RWPE1 (cell line): ENCODE results near the gene PROCA1.

ENCODE experiments used
- CTCF ChIA-PET: fragments of 350-600 bp; sonication (Branson Sonifier 250); formaldehyde crosslinking; extraction: SDS; loops from one replicate; lab custom pipeline; 2021; lab: Yijun Ruan, JAX
- POLR2A ChIA-PET: fragments of 400-600 bp; formaldehyde crosslinking; extraction: SDS; loops from one replicate; lab custom pipeline; 2020; ENCODE audit warnings: antibody characterized with exemption; ENCODE audit not compliant: low non-redundant PET; lab: Yijun Ruan, JAX
- DNase-seq: peaks from one replicate; pipeline ENCODE4 v3.0.0; 2012; ENCODE audit warnings: low spot score
- H3K27ac ChIP-seq: fragments of 450-650 bp; 2 replicates; pipeline ENCODE4 v1.5.1; 2017
- CTCF ChIP-seq: fragments of 450-650 bp; conservative IDR thresholded peaks from 2 replicates; pipeline ENCODE4 v1.5.1; 2017; ENCODE audit warnings: low read depth, mild to moderate bottlenecking

PROCA1 gene

GRCh38 chr17:28710861-28711722, 596 bp downstream of the PROCA1 start:
- POLR2A ChIA-PET = interaction anchor here (0.5 to 1.7 kb wide), 2 partner anchors 9 to 64 kb away, joined by 7 to 11 read pairs; partner anchors contain the start of gene RPL23A
- CTCF ChIA-PET = interaction anchor here (0.6 to 0.8 kb wide), 2 partner anchors 27 to 76 kb away, joined by 3 to 7 read pairs; no protein-coding TSS in a partner anchor
- DNase-seq = peak; percentile 89
- TF ChIP-seq CTCF = no peak
- H3K27ac ChIP-seq = peak overlapping the region; percentile 96

DNA sequence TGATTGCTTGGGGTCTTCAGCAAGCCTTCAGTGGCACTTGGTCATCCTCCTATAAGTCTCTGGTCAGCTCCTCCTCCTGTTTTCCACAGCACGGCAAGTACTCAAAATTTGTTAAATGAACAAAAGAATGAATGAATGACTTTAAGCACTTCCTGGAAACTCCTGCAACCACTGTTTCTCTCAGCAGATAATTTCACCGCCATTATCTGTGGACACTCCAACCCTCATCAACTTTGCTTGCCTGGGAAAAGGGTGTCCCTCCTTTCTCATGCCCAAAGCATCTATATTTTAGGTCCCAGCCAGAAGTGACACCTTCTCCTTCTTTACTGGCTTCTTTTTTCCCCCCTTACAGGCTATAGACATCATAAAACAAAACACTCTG, 4.4 kb downstream of the PROCA1 start:
- ChIA-PET POLR2A (no interaction called here), CTCF (no interaction called here)
- DNase-seq = no peak
- no peak overlapping the region; the same call in 1 of the 2 replicates for H3K27ac ChIP-seq
- no peak for TF ChIP-seq CTCF

- DNase-seq = no peak
- no peak for TF ChIP-seq CTCF
- ChIA-PET CTCF (interaction anchor here (0.6 kb wide), 1 partner anchor 22 kb away, joined by 5 read pairs; no protein-coding TSS in a partner anchor), POLR2A (no interaction called here)
- no peak overlapping the region; the same call in 1 of the 2 replicates for H3K27ac ChIP-seq
Observed at GRCh38 chr17:28706471-28707338, 5.0 kb downstream of the PROCA1 start.

- ChIA-PET POLR2A (interaction anchor here (0.6 kb wide), 1 partner anchor 1823 kb away, joined by 7 read pairs; no protein-coding TSS in a partner anchor), CTCF (interaction anchor here (0.6 kb wide), 1 partner anchor 23 kb away, joined by 5 read pairs; no protein-coding TSS in a partner anchor)
- no peak for TF ChIP-seq CTCF
- H3K27ac ChIP-seq = peak overlapping the region; percentile 51
- DNase-seq = no peak
Observed at GRCh38 chr17:28705728-28706334, 5.9 kb downstream of the PROCA1 start.

- POLR2A ChIA-PET = interaction anchor here (0.6 kb wide), 1 partner anchor 1823 kb away, joined by 7 read pairs; no protein-coding TSS in a partner anchor
- no peak for DNase-seq
Observed at GRCh38 chr17:28705074-28705659, 6.5 kb downstream of the PROCA1 start.

More at GRCh38 chr17:28705074-28705659, 6.5 kb downstream of the PROCA1 start:
- no peak for TF ChIP-seq CTCF
- peak overlapping the region; percentile 51 for H3K27ac ChIP-seq
- CTCF ChIA-PET = interaction anchor here (0.5 to 0.6 kb wide), 2 partner anchors 81 to 1428 kb away, joined by 3 to 4 read pairs; no protein-coding TSS in a partner anchor
